Measurements from ENCODE around the gene LIMD2. TPM values are rescaled to one million over a fixed set of nuclear protein-coding genes. Genes with fewer than 3 reads are reported as not detected.

Gene LIMD2
- total RNA-seq, 1 donor from 2014 or later, result 3.7 TPM

DNA sequence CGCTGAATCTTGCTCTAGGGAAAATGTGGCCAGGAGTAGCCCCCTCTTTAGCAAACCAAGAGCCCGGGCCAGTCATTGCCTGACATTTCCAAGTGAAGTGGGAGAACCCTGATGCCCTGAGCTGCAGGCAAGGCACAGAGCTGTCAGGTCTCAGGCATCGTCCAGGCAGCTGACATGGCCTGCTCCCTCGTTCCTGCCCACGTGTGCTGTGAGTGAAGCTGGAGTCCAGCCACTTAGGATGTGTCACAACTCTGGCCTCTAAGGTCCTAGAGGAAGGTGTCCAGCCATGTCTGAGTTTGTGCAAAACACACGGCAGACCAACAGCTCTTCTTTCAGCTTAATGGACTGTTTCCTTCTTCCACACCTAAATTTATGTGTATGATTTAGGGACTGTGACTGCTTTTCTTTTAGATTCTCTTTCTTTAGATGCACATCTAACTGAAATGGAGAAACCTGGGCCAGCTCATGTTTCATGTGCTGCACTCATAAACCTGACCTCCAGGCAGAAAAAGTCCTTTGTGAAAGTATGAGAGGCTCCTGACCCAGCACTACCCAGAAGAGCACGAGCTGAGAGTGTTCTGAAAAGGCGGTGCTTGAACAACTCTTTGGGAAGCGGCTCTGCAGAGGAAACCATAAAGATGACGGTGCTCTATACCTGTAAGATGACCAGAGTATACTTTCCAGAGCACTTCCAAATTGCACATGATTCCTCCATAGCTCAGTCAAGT lies 14.8 kb upstream of the LIMD2 start:
- peaks cover 0 to 4% (median 3%) of the 10 kb centered on the region in 3 donors for H3K4me1 ChIP-seq (ENCODE audit: control insufficient read depth in 3 of 3, insufficient read depth in 3 of 3, low read length in 3 of 3)
- H3K9ac ChIP-seq (ENCODE audit: low read depth in 1 of 3, low read length in 3 of 3), result peak overlapping the region in 1 of 3 donors; percentile 63
- H3K4me3 ChIP-seq (ENCODE audit: low read length in 3 of 3), result no peak overlapping the region
- H3K36me3 ChIP-seq (ENCODE audit: control insufficient read depth in 3 of 3, insufficient read depth in 3 of 3, low read length in 3 of 3), result peaks cover 26 to 38% (median 37%) of the 10 kb centered on the region in 3 donors
- no peaks in the 10 kb centered on the region for H3K9me3 ChIP-seq (ENCODE audit: control insufficient read depth in 3 of 3, low read length in 3 of 3)
- no peak overlapping the region for H3K27ac ChIP-seq (ENCODE audit: low read depth, low read length)
- no peaks in the 10 kb centered on the region for H3K27me3 ChIP-seq (ENCODE audit: control insufficient read depth in 3 of 3, insufficient read depth in 3 of 3, low read length in 3 of 3)

DNA sequence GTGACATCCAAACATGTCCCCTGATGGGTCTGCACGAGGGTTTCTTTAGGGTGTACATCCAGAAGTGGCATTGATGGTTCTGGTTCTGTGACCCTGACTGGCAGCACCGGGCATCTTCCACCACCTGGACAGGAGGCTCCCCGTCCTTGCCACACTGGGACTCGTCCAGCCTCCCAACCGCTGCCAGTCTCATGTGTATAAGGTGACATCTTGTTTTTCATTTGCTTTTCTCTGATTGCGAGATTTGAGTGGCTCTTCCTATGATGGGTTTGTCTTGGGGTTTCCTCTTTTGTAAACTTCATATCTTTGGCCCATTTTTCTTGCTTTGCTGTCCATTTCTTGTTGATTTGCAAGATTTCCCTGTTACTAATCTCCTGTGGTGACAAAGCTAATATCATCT lies 9.2 kb upstream of the LIMD2 start:
- no peaks in the 10 kb centered on the region for H3K9me3 ChIP-seq (ENCODE audit: control insufficient read depth in 3 of 3, low read length in 3 of 3)
- H3K36me3 ChIP-seq (ENCODE audit: control insufficient read depth in 3 of 3, insufficient read depth in 3 of 3, low read length in 3 of 3), result peaks cover 62 to 69% (median 65%) of the 10 kb centered on the region in 3 donors
- H3K4me1 ChIP-seq (ENCODE audit: control insufficient read depth in 3 of 3, insufficient read depth in 3 of 3, low read length in 3 of 3), result no peaks in the 10 kb centered on the region
- H3K4me3 ChIP-seq (ENCODE audit: low read length in 3 of 3), result no peak overlapping the region
- H3K9ac ChIP-seq (ENCODE audit: low read depth in 1 of 3, low read length in 3 of 3), result no peak overlapping the region
- H3K27me3 ChIP-seq (ENCODE audit: control insufficient read depth in 3 of 3, insufficient read depth in 3 of 3, low read length in 3 of 3), result no peaks in the 10 kb centered on the region
- H3K27ac ChIP-seq (ENCODE audit: low read depth, low read length), result no peak overlapping the region

DNA sequence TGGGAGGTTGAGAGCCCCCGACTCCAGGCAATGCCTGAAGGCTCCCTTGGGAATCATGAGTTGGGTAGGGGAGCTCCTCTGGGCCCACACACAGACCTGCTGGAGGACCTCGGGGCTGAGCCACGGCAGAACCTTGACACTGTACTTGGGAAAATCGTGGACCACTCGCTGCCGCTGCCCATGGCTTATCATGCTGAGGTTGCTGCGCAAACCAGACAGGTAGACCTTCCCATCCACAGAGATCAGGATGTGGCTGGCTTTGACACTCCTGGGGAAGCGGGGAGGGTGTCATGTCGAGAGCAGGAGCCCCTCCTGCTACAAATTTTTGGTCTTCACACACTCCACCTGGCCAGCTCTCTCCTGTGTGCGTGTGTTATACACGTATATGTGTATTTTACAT lies 7.2 kb upstream of the LIMD2 start:
- no peak overlapping the region for H3K27ac ChIP-seq (ENCODE audit: low read depth, low read length)

DNA sequence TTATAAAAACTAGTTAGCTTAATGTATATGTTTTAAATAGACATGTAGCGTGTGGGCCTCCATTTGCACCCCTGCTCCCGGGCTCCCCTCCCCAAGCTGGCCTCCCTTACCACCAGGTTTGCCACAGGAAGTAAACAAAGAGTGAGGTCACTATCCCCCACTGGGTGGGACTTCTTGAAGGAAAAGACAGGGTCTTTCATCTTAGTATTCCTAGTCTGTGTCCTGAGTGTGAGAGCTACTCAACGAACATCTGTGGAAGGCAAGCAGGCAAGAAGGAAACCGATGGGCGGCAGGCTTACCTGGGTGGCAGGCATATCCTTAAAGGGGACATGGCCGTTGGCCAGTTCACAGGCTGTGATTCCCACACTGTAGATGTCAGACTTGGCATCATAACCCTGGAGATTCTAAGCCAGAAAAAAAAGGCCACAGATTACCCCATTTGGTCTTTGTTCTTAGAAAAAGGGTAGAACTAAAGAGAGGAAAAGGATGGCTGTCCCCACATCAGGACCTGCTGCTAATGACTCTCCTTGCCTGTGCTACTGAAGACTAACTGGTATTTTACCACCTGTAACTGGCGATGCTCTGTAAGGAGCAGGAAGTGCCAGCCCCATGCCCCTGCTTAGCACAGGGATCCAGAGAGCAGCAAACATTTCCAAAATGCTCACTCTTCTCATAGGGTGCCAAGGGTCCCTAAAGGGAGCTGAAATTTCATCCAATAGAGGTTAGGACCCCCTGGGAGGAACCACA lies 6.6 kb upstream of the LIMD2 start:
- Histone ChIP-seq H3K27me3 (ENCODE audit: control insufficient read depth in 3 of 3, insufficient read depth in 3 of 3, low read length in 3 of 3) (peaks cover 0 to under 1% (median 0%) of the 10 kb centered on the region in 3 donors), H3K4me1 (ENCODE audit: control insufficient read depth in 3 of 3, insufficient read depth in 3 of 3, low read length in 3 of 3) (peaks cover under 1 to 5% (median under 1%) of the 10 kb centered on the region in 3 donors), H3K4me3 (ENCODE audit: low read length in 3 of 3) (no peak overlapping the region), H3K27ac (ENCODE audit: low read depth, low read length) (no peak overlapping the region), H3K9me3 (ENCODE audit: control insufficient read depth in 3 of 3, low read length in 3 of 3) (no peaks in the 10 kb centered on the region), H3K9ac (ENCODE audit: low read depth in 1 of 3, low read length in 3 of 3) (no peak overlapping the region), H3K36me3 (ENCODE audit: control insufficient read depth in 3 of 3, insufficient read depth in 3 of 3, low read length in 3 of 3) (peaks cover 58 to 61% (median 60%) of the 10 kb centered on the region in 3 donors)

More for the DNA sequence above, 7.2 kb upstream of the LIMD2 start:
- Histone ChIP-seq H3K27me3 (ENCODE audit: control insufficient read depth in 3 of 3, insufficient read depth in 3 of 3, low read length in 3 of 3) (no peaks in the 10 kb centered on the region), H3K36me3 (ENCODE audit: control insufficient read depth in 3 of 3, insufficient read depth in 3 of 3, low read length in 3 of 3) (peaks cover 64 to 67% (median 66%) of the 10 kb centered on the region in 3 donors), H3K4me1 (ENCODE audit: control insufficient read depth in 3 of 3, insufficient read depth in 3 of 3, low read length in 3 of 3) (peaks cover 0 to 4% (median 0%) of the 10 kb centered on the region in 3 donors), H3K9me3 (ENCODE audit: control insufficient read depth in 3 of 3, low read length in 3 of 3) (no peaks in the 10 kb centered on the region), H3K4me3 (ENCODE audit: low read length in 3 of 3) (no peak overlapping the region), H3K9ac (ENCODE audit: low read depth in 1 of 3, low read length in 3 of 3) (no peak overlapping the region)

DNA sequence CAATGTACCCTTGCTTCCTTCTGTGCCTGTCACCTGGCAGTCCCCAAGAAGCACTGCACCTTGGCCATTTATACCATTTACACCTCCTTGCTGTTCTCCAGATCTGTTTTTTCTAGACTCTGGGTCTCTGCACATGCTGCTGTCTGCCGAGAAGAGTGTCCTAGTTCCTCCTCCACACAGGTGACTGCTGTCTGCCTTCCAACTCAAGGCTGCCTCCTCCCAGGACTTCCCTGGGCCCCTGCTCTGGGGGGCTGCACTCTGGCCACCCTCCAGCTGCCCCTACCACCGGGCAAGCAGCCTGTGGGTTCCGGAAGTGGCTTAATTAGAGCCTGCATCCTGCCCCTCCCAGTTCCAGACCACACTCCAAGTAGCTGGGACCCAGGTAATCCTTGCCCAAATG lies 5.7 kb upstream of the LIMD2 start:
- Histone ChIP-seq H3K36me3 (ENCODE audit: control insufficient read depth in 3 of 3, insufficient read depth in 3 of 3, low read length in 3 of 3) (peaks cover 55 to 58% (median 55%) of the 10 kb centered on the region in 3 donors), H3K4me1 (ENCODE audit: control insufficient read depth in 3 of 3, insufficient read depth in 3 of 3, low read length in 3 of 3) (peaks cover 8 to 14% (median 8%) of the 10 kb centered on the region in 3 donors), H3K27me3 (ENCODE audit: control insufficient read depth in 3 of 3, insufficient read depth in 3 of 3, low read length in 3 of 3) (peaks cover 0 to 7% (median 5%) of the 10 kb centered on the region in 3 donors), H3K9ac (ENCODE audit: low read depth in 1 of 3, low read length in 3 of 3) (no peak overlapping the region), H3K27ac (ENCODE audit: low read depth, low read length) (no peak overlapping the region), H3K4me3 (ENCODE audit: low read length in 3 of 3) (no peak overlapping the region), H3K9me3 (ENCODE audit: control insufficient read depth in 3 of 3, low read length in 3 of 3) (no peaks in the 10 kb centered on the region)

DNA sequence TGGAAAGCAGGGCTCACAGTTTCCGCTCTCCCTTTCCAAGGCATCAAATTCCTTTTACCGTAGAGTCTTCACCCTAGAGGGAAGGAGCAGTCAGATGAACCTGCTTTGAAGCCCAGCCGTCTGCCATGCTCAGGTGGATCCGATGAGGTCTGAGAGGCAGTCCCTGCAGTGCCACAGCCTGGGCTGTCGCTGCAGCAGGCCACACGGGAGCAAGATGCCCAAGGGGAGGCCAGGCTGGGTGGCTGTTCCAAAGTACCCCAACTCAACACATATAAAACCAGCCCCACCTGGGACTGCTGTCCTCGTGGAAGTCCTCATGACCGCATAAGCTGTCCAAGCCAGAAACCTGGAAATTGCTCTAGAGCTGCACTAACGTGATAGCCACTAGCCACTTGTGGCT lies 4.9 kb upstream of the LIMD2 start:
- Histone ChIP-seq H3K27ac (ENCODE audit: low read depth, low read length) (no peak overlapping the region), H3K9me3 (ENCODE audit: control insufficient read depth in 3 of 3, low read length in 3 of 3) (no peaks in the 10 kb centered on the region), H3K4me3 (ENCODE audit: low read length in 3 of 3) (no peak overlapping the region), H3K27me3 (ENCODE audit: control insufficient read depth in 3 of 3, insufficient read depth in 3 of 3, low read length in 3 of 3) (peaks cover 0 to 7% (median 5%) of the 10 kb centered on the region in 3 donors), H3K4me1 (ENCODE audit: control insufficient read depth in 3 of 3, insufficient read depth in 3 of 3, low read length in 3 of 3) (peaks cover 8 to 14% (median 8%) of the 10 kb centered on the region in 3 donors), H3K36me3 (ENCODE audit: control insufficient read depth in 3 of 3, insufficient read depth in 3 of 3, low read length in 3 of 3) (peaks cover 49 to 50% (median 49%) of the 10 kb centered on the region in 3 donors), H3K9ac (ENCODE audit: low read depth in 1 of 3, low read length in 3 of 3) (no peak overlapping the region)

DNA sequence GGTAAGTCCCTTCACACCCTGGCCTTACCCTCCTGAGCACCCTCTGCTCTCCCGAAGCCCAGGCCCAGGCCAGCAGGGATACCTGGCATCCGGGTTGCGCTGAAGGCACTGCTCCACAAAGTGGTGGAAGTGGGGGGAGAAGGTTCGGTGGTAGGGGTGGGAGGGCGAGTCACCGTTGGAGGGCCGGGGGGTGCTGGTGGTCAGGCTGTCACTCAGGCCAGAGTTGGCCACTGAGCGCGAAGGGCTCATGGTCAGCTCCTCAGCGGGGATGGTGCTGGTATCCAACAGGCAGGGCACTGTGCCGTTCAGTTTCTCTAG lies 4.3 kb upstream of the LIMD2 start:
- H3K4me1 ChIP-seq (ENCODE audit: control insufficient read depth in 3 of 3, insufficient read depth in 3 of 3, low read length in 3 of 3), result peaks cover 8 to 14% (median 8%) of the 10 kb centered on the region in 3 donors
- no peak overlapping the region for H3K27ac ChIP-seq (ENCODE audit: low read depth, low read length)
- H3K36me3 ChIP-seq (ENCODE audit: control insufficient read depth in 3 of 3, insufficient read depth in 3 of 3, low read length in 3 of 3), result peaks cover 43 to 46% (median 44%) of the 10 kb centered on the region in 3 donors
- H3K4me3 ChIP-seq (ENCODE audit: low read length in 3 of 3), result no peak overlapping the region
- H3K9me3 ChIP-seq (ENCODE audit: control insufficient read depth in 3 of 3, low read length in 3 of 3), result no peaks in the 10 kb centered on the region
- peaks cover 0 to 7% (median 5%) of the 10 kb centered on the region in 3 donors for H3K27me3 ChIP-seq (ENCODE audit: control insufficient read depth in 3 of 3, insufficient read depth in 3 of 3, low read length in 3 of 3)
- no peak overlapping the region for H3K9ac ChIP-seq (ENCODE audit: low read depth in 1 of 3, low read length in 3 of 3)

DNA sequence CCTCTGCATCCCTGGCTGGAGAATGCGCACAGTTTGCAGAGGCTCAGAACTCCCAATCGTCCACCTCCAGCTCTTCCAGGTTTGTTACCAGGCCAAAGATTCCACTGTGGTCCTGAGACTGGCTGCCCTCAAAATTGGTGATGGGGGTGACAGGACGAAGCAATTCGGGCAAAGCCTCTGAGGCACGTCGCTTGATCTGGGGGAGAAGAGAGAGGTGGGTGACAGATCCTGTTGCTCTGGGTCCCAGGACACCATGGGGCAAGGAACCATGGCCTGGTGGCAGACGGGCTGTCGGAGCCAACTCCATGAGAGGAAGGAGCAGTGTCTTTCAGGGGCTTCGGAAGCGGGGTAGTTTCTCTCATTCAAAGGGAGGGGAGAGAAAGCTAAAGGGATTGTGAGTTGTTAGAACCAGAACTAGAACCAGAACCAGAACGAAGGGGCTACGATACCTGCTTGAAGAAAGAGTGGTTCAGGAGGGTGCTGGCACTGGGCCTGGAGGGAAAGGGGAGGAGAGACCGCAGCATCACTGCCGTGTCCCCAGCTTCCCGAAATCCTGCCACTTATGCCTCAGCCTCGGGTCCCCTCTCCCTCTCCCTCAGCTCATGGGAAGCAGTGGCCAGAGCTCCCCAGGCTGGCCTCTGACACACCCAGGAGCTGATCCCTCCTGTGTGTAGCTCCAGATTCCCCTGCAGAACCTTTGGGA lies 3.8 kb upstream of the LIMD2 start:
- H3K27me3 ChIP-seq (ENCODE audit: control insufficient read depth in 3 of 3, insufficient read depth in 3 of 3, low read length in 3 of 3), result peaks cover 0 to 10% (median 5%) of the 10 kb centered on the region in 3 donors
- H3K4me3 ChIP-seq (ENCODE audit: low read length in 3 of 3), result no peak overlapping the region
- peaks cover 8 to 19% (median 12%) of the 10 kb centered on the region in 3 donors for H3K4me1 ChIP-seq (ENCODE audit: control insufficient read depth in 3 of 3, insufficient read depth in 3 of 3, low read length in 3 of 3)
- H3K9me3 ChIP-seq (ENCODE audit: control insufficient read depth in 3 of 3, low read length in 3 of 3), result no peaks in the 10 kb centered on the region
- peaks cover 38 to 42% (median 39%) of the 10 kb centered on the region in 3 donors for H3K36me3 ChIP-seq (ENCODE audit: control insufficient read depth in 3 of 3, insufficient read depth in 3 of 3, low read length in 3 of 3)
- no peak overlapping the region for H3K9ac ChIP-seq (ENCODE audit: low read depth in 1 of 3, low read length in 3 of 3)
- H3K27ac ChIP-seq (ENCODE audit: low read depth, low read length), result no peak overlapping the region

DNA sequence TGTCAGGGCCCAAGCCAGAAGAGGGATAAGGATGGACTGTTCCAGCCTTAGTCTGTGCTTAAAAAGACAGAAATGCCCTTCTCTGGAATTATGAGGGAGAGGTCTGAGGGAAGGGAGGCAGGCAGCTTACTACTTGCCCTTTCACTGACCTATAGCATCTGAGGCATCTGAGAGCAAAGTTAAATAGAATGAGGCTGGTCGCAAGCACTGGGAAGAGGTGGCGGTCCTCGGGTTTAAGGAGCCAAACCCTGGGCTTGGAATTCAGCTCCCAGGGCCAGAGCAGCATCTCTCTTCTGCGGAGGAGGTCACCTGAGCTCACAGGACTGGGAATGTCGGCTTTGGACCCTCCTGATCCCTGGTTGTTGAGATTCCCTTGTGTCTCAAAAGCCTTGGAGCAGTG lies 3.1 kb upstream of the LIMD2 start:
- H3K27ac ChIP-seq (ENCODE audit: low read depth, low read length), result no peak overlapping the region
- no peak overlapping the region for H3K9ac ChIP-seq (ENCODE audit: low read depth in 1 of 3, low read length in 3 of 3)
- H3K27me3 ChIP-seq (ENCODE audit: control insufficient read depth in 3 of 3, insufficient read depth in 3 of 3, low read length in 3 of 3), result peaks cover 0 to 10% (median 5%) of the 10 kb centered on the region in 3 donors
- H3K36me3 ChIP-seq (ENCODE audit: control insufficient read depth in 3 of 3, insufficient read depth in 3 of 3, low read length in 3 of 3), result peaks cover 35 to 40% (median 37%) of the 10 kb centered on the region in 3 donors
- H3K4me1 ChIP-seq (ENCODE audit: control insufficient read depth in 3 of 3, insufficient read depth in 3 of 3, low read length in 3 of 3), result peaks cover 8 to 23% (median 17%) of the 10 kb centered on the region in 3 donors
- H3K9me3 ChIP-seq (ENCODE audit: control insufficient read depth in 3 of 3, low read length in 3 of 3), result no peaks in the 10 kb centered on the region
- H3K4me3 ChIP-seq (ENCODE audit: low read length in 3 of 3), result no peak overlapping the region
